H1 (cell line): ENCODE measurements around the gene ISL2. TPM values are rescaled to one million over a fixed set of nuclear protein-coding genes. Genes with fewer than 3 reads are reported as not detected.

ENCODE experiments used
- ASH2L ChIP-seq: fragments of 200-600, 300-600 bp; sonication (generic); IDR thresholded peaks from one replicate; pipeline ENCODE4 v1.7.1; 2017; ENCODE audit warnings: low read length
- BCL11A ChIP-seq, 2 experiments: IDR thresholded peaks; one replicate each; pipeline ENCODE4 v1.6.1; 2011; ENCODE audit warnings: low read depth in 2 of 2, low read length in 2 of 2, mild to moderate bottlenecking in 2 of 2
- CBX8 ChIP-seq: fragments of 300-800, 300-1000 bp; sonication (generic); IDR thresholded peaks from 2 replicates; pipeline ENCODE4 v1.7.1; 2016; ENCODE audit warnings: low read depth, low read length, borderline replicate concordance
- CHD1 ChIP-seq: IDR thresholded peaks from 2 replicates; pipeline ENCODE4 v1.6.1; 2012; ENCODE audit warnings: low read depth, low read length, improper control_type of control experiment
- CTBP2 ChIP-seq: IDR thresholded peaks from 2 replicates; pipeline ENCODE4 v1.7.0; 2011; ENCODE audit warnings: borderline replicate concordance, mild to moderate bottlenecking, moderate library complexity, mixed read lengths, low read length; ENCODE audit not compliant: insufficient read depth, insufficient read length
- EZH2 ChIP-seq: fragments of 200-600 bp; sonication (generic); IDR thresholded peaks from 2 replicates; pipeline ENCODE4 v1.7.1; 2012; ENCODE audit warnings: low read depth, mild to moderate bottlenecking, moderate library complexity, low read length, inconsistent platforms; ENCODE audit not compliant: severe bottlenecking
- FOSL1 ChIP-seq: IDR thresholded peaks from 2 replicates; pipeline ENCODE4 v1.6.1; 2011; ENCODE audit warnings: mild to moderate bottlenecking, low read depth, low read length, moderate library complexity; ENCODE audit not compliant: insufficient read depth
- HDAC6 ChIP-seq: IDR thresholded peaks from one replicate; pipeline ENCODE4 v1.7.1; 2012; ENCODE audit warnings: low read depth, mild to moderate bottlenecking, inconsistent platforms, low read length, moderate library complexity
- JUND ChIP-seq: IDR thresholded peaks from 2 replicates; pipeline ENCODE4 v1.6.1; 2011; ENCODE audit warnings: mild to moderate bottlenecking, improper control_type of control experiment, low read length
- KDM4A ChIP-seq: IDR thresholded peaks from one replicate; pipeline ENCODE4 v1.7.1; 2012; ENCODE audit warnings: low read depth, mild to moderate bottlenecking, moderate library complexity, low read length, inconsistent platforms; ENCODE audit not compliant: severe bottlenecking
- KDM5A ChIP-seq: fragments of 200-600 bp; IDR thresholded peaks from 2 replicates; pipeline ENCODE4 v1.7.1; 2012; ENCODE audit warnings: mild to moderate bottlenecking, low read length, inconsistent platforms, mixed read lengths
- POU5F1 ChIP-seq: IDR thresholded peaks from 2 replicates; pipeline ENCODE4 v1.6.1; 2011; ENCODE audit warnings: low read depth, mild to moderate bottlenecking, low read length, moderate library complexity
- SAP30 ChIP-seq: fragments of 300-600 bp; sonication (generic); IDR thresholded peaks from 2 replicates; pipeline ENCODE4 v1.7.1; 2012; ENCODE audit warnings: low read length, moderate library complexity, mild to moderate bottlenecking, inconsistent platforms; ENCODE audit not compliant: insufficient read depth, insufficient replicate concordance
- SIX5 ChIP-seq: IDR thresholded peaks from 2 replicates; pipeline ENCODE4 v1.6.1; 2011; ENCODE audit warnings: mild to moderate bottlenecking, low read depth, low read length
- SRF ChIP-seq: IDR thresholded peaks from 2 replicates; pipeline ENCODE4 v1.6.1; 2011; ENCODE audit warnings: mild to moderate bottlenecking, low read depth, low read length, moderate library complexity
- TAF1 ChIP-seq: IDR thresholded peaks from 2 replicates; pipeline ENCODE4 v1.6.1; 2011; ENCODE audit warnings: mild to moderate bottlenecking, low read depth, low read length
- TEAD4 ChIP-seq: IDR thresholded peaks from 2 replicates; pipeline ENCODE4 v1.6.1; 2012; ENCODE audit warnings: low read depth, low read length, inconsistent platforms, mixed read lengths
- YY1 ChIP-seq: IDR thresholded peaks from 2 replicates; pipeline ENCODE4 v1.6.1; 2011; ENCODE audit warnings: low read depth, mild to moderate bottlenecking, low read length
- polyA plus RNA-seq, 7 experiments: library from polyadenylated mRNA; depleted of rRNA in 3 of 7; stranded (reverse) in 5 of 7; unstranded in 2 of 7; fragments of >200 nt in 5 of 7; fragments of 200-250 nt in 2 of 7; gene quantifications; 1 replicate in 5 of 7; 2 replicates in 1 of 7; 4 replicates in 1 of 7; pipeline versions ENCODE4 v1.2.1 to v1.2.3, GENCODE V29; 2011 to 2013; ENCODE audit warnings: missing spikeins in 2 of 7, mixed read lengths in 2 of 7
- total RNA-seq: library from RNA; stranded (reverse); fragmentation: NEBNext Ultra II Directional; extraction: Animal tissue kit (Norgen Biotek cat#: 25700); gene quantifications from 2 replicates; pipeline ENCODE4 v1.2.1, GENCODE V29; 2021

The ISL2 gene
- total and polyA plus RNA-seq, 2 of the 8 experiments (the other 6 are each of a cell fraction or from before 2014, with no cell fraction given): 0.32 to 0.99 TPM

DNA sequence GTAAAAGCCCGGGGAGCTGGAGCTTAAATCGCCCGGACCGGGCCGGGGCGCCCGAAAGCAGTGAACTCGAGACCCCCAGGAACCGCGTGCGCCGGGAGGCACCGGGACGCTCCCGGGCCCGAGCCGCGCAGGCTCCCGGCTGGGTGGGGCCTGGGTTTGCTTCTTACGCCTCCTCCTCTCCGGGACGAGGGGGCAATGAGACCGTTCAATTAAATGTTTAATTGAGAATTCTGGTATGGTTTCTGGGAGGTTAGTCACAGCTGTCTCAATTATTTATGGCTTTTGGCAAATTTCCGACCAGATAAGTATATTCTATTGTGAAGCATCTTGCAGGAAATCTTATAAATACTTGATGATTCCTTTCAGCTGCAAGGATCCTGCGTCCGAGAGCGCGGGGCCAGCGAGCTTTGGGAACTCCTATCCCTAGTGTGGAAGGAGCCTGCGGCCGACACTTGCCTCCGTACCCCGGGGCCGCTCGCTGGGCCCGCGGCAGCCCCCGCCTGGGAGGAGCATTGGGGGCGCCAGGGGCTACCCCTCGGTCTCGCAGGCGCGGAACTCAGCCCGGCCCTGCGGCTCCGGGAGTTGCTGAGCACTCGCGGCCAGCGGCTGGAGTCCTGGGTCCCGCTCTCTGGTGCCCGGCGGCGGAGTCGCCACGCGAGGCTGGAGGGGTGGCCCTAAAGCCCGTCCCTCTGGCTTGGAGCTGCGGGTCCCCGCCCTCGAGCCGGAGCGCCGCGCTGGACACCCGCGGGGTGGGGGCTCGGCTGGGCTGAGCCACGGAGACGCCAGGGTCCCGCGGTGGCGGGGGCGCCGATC, 10.3 kb downstream of the ISL2 start (continued):
- TF ChIP-seq ASH2L: no peak
- TF ChIP-seq BCL11A (IDR thresholded peaks at IDR 0.05; ENCODE audit: low read depth in 2 of 2, low read length in 2 of 2): no peak
- no peak for TF ChIP-seq SAP30
- TF ChIP-seq CBX8: no peak
- TF ChIP-seq FOSL1: no peak
- peak; percentile 90 for TF ChIP-seq EZH2
- peak; percentile 23 for TF ChIP-seq CTBP2
- TF ChIP-seq JUND: no peak
- no peak for TF ChIP-seq SRF
- no peak for TF ChIP-seq CHD1
- 0 out of 2 replicates have a peak, but pooled peaks have one; percentile 16 for TF ChIP-seq TAF1
- TF ChIP-seq KDM5A: no peak
- peak; percentile 51 for TF ChIP-seq KDM4A
- TF ChIP-seq HDAC6: no peak
- TF ChIP-seq SIX5: no peak
- TF ChIP-seq TEAD4: no peak
- no peak for TF ChIP-seq POU5F1
- TF ChIP-seq YY1: no peak
